Head of caudate nucleus (tissue), 42 donors: Measurements from ENCODE around the gene TMBIM1.

Experiments
- DNase-seq, 42 donors: peaks; one replicate each; pipeline versions ENCODE4 v3.0.0 to v3.0.0-alpha.2; 2020 to 2021; ENCODE audit warnings: mixed read lengths in 7 of 42
- intact Hi-C: fragments of 100-400 bp; cut with DNase I; formaldehyde crosslinking; loops from one replicate; pipeline ENCODE4 v1.15.0; 2022

The TMBIM1 gene

DNA sequence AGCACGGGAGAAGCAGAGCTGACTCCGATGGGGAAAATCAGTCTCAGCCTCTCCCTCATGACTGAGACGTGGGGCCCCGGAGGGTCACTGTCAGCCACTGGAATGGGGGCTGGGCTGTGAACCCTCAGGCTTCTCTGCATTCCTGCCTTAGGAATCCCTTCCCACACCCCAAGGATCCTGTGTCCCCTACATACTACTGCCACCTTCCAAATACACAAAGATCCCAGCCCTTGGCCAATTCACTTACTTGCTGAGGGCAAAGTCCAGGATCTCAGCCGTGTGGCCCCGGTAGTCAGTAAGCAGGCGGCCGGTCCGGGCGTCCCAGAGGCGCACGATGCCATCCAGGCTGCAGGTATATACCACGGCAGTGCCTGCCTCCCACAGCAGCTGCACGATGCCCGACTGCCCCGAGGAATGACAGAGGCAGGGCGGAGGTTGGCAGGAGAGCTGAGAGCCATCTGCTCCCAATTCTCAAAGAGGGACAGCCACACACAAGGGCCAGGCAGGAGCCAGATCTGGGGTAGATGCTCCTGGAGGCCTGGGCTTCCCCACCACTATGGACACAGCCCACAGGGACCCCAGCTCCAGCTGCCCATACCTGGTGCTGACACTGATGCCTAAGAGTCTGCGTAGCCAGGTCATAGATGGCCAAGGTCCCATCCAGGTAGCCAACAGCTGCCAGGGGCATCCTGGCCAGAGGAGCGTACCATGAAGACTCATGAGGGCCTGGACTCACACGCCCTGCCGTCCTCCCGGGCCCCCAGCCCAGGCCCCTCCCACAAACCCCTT, 27.3 kb downstream of the TMBIM1 start:
- no peak for DNase-seq
- intact Hi-C loops = no loop called here

DNA sequence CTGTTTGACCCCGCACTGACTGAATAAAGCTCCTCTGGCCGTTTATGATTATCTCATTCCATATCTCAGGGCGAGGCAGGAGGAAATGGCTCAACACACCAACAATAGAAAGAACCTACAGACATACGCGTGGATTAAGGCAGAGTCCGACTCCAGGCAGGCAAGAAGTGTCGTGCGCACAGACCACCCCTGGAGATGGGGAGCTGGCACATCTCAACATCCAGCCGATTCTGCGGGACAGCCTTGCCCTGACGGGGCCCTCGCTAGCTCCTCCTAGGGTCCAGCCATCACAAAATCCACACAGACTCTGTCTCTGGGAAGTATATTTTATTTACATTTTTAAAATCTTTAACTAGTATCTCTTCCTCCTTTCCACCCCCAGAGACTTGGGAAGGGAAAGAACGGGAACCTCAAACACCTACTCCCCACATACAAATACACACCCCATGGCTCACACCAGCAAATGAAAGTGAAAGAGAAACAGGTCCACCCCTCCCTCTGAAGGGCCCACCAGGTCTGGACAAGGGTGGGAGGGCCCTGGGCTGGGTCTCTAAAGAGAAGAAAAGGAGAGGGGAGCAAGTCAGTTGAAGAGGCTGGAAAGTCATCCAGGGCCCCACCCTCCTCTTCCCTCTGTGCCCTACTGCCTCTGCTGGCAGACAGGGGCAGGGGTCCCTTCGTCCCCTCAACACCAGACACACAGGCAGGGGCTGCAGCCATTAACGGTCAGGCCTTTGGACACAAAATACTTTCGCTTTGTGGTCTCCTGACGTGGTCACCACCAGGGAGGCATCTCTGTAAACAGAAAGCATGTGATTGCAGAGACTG, 28.3 kb downstream of the TMBIM1 start:
- no peak for DNase-seq

GRCh38 chr2:218262631-218263586, 29.4 kb downstream of the TMBIM1 start:
- intact Hi-C loops = no loop called here
- DNase-seq = peak in 1 of 42 donors; percentile 17

More for the DNA sequence above, 28.3 kb downstream of the TMBIM1 start:
- intact Hi-C loops = no loop called here

DNA sequence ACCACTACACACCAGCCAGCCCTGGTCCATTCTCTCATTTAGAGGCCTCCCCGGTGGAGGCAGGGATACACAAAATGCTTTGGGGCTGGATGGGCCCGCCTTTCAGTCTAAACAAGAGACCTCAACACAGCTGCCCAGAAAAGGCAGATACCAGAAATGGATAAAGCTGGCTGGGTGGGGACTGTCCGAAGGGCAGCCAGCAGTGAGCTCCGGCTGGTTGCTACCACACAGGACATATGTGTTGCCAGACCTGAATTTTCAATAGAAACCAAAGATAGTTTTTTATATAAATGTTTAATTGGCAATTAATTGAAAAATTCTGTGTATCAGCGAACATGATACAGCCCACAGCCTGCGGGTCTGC, 30.1 kb downstream of the TMBIM1 start:
- intact Hi-C loops = no loop called here
- DNase-seq = no peak

DNA sequence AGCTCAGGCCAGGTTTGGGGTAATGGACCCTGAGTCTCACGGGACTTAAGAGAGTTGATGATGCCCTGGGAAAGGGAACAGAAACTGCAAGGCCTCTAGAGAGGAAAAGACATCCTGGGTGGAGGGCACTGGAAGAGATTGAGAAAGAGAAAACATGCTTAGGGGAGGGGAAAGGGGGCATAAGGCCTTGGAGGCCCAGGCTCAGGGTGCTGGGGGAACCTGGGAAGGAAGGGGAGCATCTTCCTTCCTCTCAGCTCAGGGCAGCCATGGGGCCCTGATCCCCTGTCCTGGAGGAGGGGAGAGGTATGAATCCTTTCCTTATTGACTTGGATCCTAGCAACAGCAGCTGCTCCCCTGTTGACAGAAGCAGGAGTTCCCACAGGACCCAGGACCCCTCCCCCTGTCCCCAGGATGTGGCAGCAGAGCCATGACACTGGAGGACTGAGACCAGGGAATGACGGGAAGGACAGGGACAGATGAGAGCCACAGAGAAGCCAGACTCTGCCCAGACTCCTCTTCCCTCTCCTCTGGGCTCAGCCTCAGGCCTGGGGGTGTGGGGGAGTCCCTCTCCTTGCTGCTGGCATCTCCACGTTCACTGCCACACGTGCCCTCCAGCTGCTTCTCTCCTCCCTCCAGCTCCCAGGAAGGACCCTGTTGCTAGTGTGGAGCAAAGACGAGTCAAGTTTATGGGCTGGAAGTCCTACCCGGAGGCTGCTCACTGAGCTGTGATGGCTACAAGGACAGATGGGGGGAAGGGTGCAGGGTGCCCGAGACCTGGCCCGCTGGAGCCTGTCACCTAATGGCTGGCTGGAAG, 30.7 kb downstream of the TMBIM1 start:
- no peak for DNase-seq
- intact Hi-C loops = no loop called here

- DNase-seq = no peak
- intact Hi-C loops = no loop called here
Measured at GRCh38 chr2:218260742-218261422, 31.4 kb downstream of the TMBIM1 start, which contains the start of gene GPBAR1. Gene GPBAR1, plus strand, starts transcription at chr2:218261015. Its CDS starts 1,710 bp downstream, at chr2:218262725.

GRCh38 chr2:218260166-218260565, 32.1 kb downstream of the TMBIM1 start:
- no peak for DNase-seq
- intact Hi-C loops = no loop called here

DNA sequence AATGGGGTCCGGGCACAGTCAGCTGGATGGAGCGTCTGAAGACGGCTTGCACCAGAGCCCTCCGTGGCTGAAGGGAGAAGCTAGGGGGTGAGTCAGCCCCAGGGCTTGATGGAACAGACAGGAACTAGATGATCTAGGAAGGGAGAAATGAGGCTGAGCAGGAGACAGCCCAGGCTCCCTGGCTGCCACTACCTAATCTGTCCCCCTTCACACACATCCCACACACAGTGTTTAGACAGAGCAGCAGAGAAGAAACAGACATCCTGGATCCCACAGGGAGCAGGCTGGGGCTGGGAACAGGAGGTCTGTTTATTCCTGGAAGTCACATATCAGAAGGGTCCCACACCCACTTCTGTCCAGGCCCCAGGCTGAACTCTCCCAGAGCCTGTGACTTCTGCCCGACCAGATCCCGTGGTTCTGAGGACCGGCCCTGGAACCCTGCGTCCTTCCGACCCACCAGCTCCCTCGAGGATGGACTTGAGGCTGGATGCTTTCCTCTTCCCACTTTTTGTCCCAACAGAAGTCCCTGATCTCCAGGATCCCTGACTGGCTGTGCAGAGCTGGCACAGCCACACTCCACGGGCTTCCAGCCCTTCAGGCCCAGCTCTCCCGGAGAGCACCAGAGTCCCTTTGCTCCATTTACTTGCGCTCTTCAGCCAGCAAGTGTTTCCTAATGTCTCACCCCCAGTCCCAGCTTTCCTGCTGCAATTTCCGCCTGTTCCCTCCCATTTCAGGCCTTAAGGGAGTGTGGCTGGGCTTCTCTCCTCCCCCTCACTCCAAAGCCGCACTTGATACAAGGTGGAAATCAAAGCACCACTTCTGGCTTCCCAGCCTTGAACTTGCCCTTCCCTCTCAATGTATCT, 33.0 kb downstream of the TMBIM1 start:
- peak in 15 of 42 donors; percentile 20 to 60 (median 40) for DNase-seq
- intact Hi-C loops = no loop called here

GRCh38 chr2:218257390-218257981, 34.8 kb downstream of the TMBIM1 start:
- peak in 17 of 42 donors; percentile 11 to 63 (median 33) for DNase-seq
- intact Hi-C loops = no loop called here

DNA sequence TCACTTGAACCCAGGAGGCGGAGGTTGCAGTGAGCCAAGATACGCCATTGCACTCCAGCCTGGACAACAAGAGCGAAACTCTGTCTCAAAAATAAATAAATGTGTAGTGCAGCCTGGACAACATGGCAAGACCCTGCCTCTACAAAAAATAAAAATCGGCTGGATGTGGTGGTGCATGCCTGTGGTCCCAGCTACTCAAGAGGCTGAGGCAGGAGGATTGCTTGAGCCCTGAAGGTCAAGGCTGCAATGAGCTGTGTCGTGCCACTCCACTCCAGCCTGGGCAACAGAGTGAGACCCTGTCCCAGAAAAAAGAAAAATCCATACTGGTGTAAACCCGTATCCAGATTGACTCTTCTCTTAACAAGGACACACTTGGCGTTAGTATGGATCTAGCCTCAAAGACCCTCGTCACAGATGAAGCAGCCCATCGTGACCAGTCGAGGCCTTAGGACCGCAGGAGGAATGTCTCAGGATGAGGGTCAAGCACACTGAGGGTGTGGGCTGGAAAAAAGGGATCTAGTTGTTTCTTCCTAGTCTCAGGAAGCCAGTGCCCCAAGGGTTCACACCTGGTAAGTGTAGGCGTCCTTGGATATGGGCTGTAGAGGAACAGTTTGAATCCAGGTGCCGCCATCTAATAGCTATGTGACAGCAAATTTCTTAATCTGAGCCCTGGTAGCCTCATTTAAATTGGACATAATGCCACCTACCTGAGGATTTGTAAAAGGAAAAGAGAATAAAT, 35.5 kb downstream of the TMBIM1 start:
- peak in 1 of 42 donors; percentile 19 for DNase-seq
- intact Hi-C loops = no loop called here

GRCh38 chr2:218255446-218255845, 36.9 kb downstream of the TMBIM1 start:
- DNase-seq = no peak
- intact Hi-C loops = no loop called here

- intact Hi-C loops = no loop called here
- DNase-seq = peak in 2 of 42 donors; percentile 22 to 41
Measured at GRCh38 chr2:218253232-218253625, 39.1 kb downstream of the TMBIM1 start.

DNA sequence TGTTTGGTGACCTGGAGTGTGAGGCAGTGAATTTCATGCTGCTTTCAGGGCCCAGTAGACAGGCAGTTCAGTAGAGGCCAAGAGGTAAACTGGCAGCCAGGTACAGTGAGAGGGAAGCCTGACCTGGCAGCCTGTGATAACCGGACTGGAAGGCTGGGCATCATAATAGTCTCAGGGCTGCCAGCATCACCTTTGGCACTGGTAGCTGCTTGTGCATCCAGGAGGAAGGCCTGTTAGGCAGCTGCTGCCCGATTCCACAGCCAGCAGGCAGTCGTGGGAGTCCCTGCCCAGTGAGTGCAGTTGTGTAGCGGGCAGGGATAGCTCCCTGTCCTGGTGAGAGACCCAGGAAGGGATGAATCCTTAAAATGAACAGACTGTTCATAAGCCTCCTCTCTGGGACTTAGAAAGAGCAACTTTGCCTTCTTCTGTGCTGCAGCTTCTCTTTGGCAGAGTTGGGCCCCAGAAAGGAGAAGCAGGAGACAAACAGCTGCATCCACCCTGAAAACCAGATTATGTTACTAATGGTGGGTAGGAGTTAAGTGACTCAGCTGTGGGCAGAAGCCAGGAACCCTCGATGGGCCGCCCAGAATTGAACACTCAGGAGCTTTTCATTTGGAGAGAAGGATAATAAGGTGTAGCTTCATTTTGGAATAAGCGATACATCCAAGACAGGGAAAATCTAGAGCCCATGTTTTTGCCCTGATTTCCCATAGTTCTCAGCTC, 39.6 kb downstream of the TMBIM1 start:
- peak in 26 of 42 donors; percentile 19 to 80 (median 54) for DNase-seq
- intact Hi-C loops = no loop called here

DNA sequence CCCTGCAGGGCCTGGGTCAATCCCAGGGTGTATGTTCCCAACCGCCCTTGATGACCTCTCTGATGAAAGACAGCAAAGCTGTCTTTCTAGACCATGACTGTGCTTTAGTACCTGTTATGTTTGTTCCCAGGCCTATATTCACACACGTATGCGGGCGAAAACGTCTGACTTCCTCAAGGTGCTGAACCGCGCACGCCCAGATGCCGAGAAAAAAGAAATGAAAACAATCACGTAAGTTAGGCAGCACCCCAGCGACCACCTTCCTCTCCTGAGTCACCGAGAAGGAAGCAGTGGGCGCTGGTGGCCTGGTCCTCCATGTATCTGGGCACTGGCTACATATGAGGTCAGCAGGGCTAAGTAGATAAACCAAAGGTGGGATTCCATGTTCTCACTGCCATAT, 42.6 kb downstream of the TMBIM1 start:
- intact Hi-C loops = no loop called here
- DNase-seq = no peak

DNA sequence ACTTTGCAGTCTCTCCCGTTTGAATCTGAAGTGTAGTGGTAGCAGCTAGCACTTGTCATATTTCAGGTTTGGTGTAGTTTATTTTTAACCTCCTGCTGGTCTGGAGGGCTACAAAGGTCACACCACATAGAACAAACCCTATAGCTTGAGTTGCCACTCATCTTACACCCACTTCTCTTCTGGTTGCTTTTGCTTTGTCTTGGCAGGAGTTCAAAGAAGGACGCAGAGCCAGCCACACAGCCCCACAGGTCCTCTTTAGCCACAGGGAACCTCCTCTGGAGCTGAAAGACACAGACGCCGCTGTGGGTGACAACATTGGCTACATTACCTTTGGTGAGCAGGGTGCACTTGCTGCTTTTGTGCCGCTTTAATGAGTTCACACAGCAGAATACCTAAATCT, 47.1 kb downstream of the TMBIM1 start:
- DNase-seq = no peak
- intact Hi-C loops = no loop called here
